Measurements from ENCODE around the gene ANXA3. TPM values are rescaled to one million over a fixed set of nuclear protein-coding genes. Genes with fewer than 3 reads are reported as not detected.

Gene ANXA3
- polyA plus RNA-seq, 3 donors: 0.31 to 0.64 (median 0.55) TPM

GRCh38 chr4:78581618-78582017 is 30.0 kb downstream of the ANXA3 start:
- Histone ChIP-seq H3K27ac (ENCODE audit: low read depth in 1 of 2, low read length in 2 of 2) (no peak overlapping the region), H4K20me1 (ENCODE audit: insufficient read depth, low read length) (no peaks in the 10 kb centered on the region), H3K4me1 (ENCODE audit: control insufficient read depth in 1 of 2, insufficient read depth in 2 of 2, low read length in 2 of 2) (no peaks in the 10 kb centered on the region), H3K79me2 (ENCODE audit: insufficient read depth, low read length) (no peaks in the 10 kb centered on the region), H3K9me3 (replicated peaks in 1 of 2; ENCODE audit: control insufficient read depth in 1 of 2, insufficient read depth in 1 of 2, low read length in 2 of 2) (no peaks in the 10 kb centered on the region), H3K9ac (ENCODE audit: insufficient read depth, low read length, poor library complexity, severe bottlenecking) (no peak overlapping the region), H3K27me3 (ENCODE audit: control insufficient read depth in 2 of 2, insufficient read depth in 2 of 2, low read length in 2 of 2) (no peaks in the 10 kb centered on the region), H2AFZ (ENCODE audit: insufficient read depth, low read depth, low read length, poor library complexity, severe bottlenecking) (no peak overlapping the region), H3K4me3 (replicated peaks in 1 of 3; ENCODE audit: low read depth in 2 of 3, low read length in 3 of 3) (no peak overlapping the region), H3K36me3 (replicated peaks in 1 of 2; ENCODE audit: control insufficient read depth in 1 of 2, insufficient read depth in 2 of 2, low read length in 2 of 2) (no peaks in the 10 kb centered on the region), H3K4me2 (replicated peaks; ENCODE audit: extremely low read depth, low read length, poor library complexity, severe bottlenecking) (no peak overlapping the region)
- intact Hi-C loops (cut with micrococcal nuclease): no loop called here
- TF ChIP-seq CTCF (IDR thresholded peaks at IDR 0.05): no peak
- peaks cover 4% of the 10 kb centered on the region for H3K4me1 Mint-ChIP-seq
- H3K27ac Mint-ChIP-seq: peak overlapping the region in 4 of 7 donors; percentile 16 to 79 (median 30)
- DNase-seq: peak; percentile 10 to 60 (median 22)
- H3K9me3 Mint-ChIP-seq: peaks cover 0 to 12% (median 3%) of the 10 kb centered on the region in 7 donors
- H3K36me3 Mint-ChIP-seq: no peaks in the 10 kb centered on the region
- H3K4me3 Mint-ChIP-seq: no peak overlapping the region
- no peaks in the 10 kb centered on the region for H3K27me3 Mint-ChIP-seq (ENCODE audit: low read depth in 3 of 3)
- WGBS (ENCODE audit: insufficient coverage): 60% methylated on average over 1 of the region's 3 CpGs

GRCh38 chr4:78584863-78585547 is 33.4 kb downstream of the ANXA3 start:
- Histone ChIP-seq H3K9ac (ENCODE audit: insufficient read depth, low read length, poor library complexity, severe bottlenecking) (no peak overlapping the region), H3K4me1 (ENCODE audit: control insufficient read depth in 1 of 2, insufficient read depth in 2 of 2, low read length in 2 of 2) (no peaks in the 10 kb centered on the region), H2AFZ (ENCODE audit: insufficient read depth, low read depth, low read length, poor library complexity, severe bottlenecking) (no peak overlapping the region), H3K4me3 (replicated peaks in 1 of 3; ENCODE audit: low read depth in 2 of 3, low read length in 3 of 3) (no peak overlapping the region), H3K27me3 (ENCODE audit: control insufficient read depth in 2 of 2, insufficient read depth in 2 of 2, low read length in 2 of 2) (no peaks in the 10 kb centered on the region), H4K20me1 (ENCODE audit: insufficient read depth, low read length) (no peaks in the 10 kb centered on the region), H3K36me3 (replicated peaks in 1 of 2; ENCODE audit: control insufficient read depth in 1 of 2, insufficient read depth in 2 of 2, low read length in 2 of 2) (no peaks in the 10 kb centered on the region), H3K27ac (ENCODE audit: low read depth in 1 of 2, low read length in 2 of 2) (no peak overlapping the region), H3K4me2 (replicated peaks; ENCODE audit: extremely low read depth, low read length, poor library complexity, severe bottlenecking) (no peak overlapping the region), H3K9me3 (replicated peaks in 1 of 2; ENCODE audit: control insufficient read depth in 1 of 2, insufficient read depth in 1 of 2, low read length in 2 of 2) (no peaks in the 10 kb centered on the region), H3K79me2 (ENCODE audit: insufficient read depth, low read length) (no peaks in the 10 kb centered on the region)
- no peak for TF ChIP-seq CTCF (IDR thresholded peaks at IDR 0.05)
- no peak overlapping the region for H3K27ac Mint-ChIP-seq
- intact Hi-C loops (cut with micrococcal nuclease): no loop called here
- H3K9me3 Mint-ChIP-seq: peaks cover 0 to 12% (median 2%) of the 10 kb centered on the region in 7 donors
- DNase-seq: no peak
- H3K36me3 Mint-ChIP-seq: no peaks in the 10 kb centered on the region
- peaks cover 0 to 4% (median 0%) of the 10 kb centered on the region in 3 donors for H3K27me3 Mint-ChIP-seq (ENCODE audit: low read depth in 3 of 3)
- H3K4me3 Mint-ChIP-seq: no peak overlapping the region
- WGBS (ENCODE audit: insufficient coverage): 100% methylated on average over 2 of the region's 4 CpGs
- H3K4me1 Mint-ChIP-seq: peaks cover 4% of the 10 kb centered on the region
